Measurements from ENCODE around the gene MALRD1.
"Not testable (repeated sequence)": the region's sequence is repeated elsewhere in the genome, so short reads cannot be mapped to it uniquely, and the experiment has no call there.

Gene MALRD1

GRCh38 chr10:19764111-19764510 lies 715.5 kb downstream of the MALRD1 start:
- POLR2A ChIA-PET (ENCODE audit: low non-redundant PET), result no interaction called here
- no peak for TF ChIP-seq CTCF (conservative IDR thresholded peaks at IDR 0.05; ENCODE audit: low read depth)
- H3K27ac ChIP-seq, result no peak overlapping the region
- DNase-seq (ENCODE audit: low spot score), result no peak
- CTCF ChIA-PET, result no interaction called here

- DNase-seq (ENCODE audit: low spot score), result no peak
- TF ChIP-seq CTCF (conservative IDR thresholded peaks at IDR 0.05; ENCODE audit: low read depth), result no peak
- CTCF ChIA-PET, result no interaction called here
- POLR2A ChIA-PET (ENCODE audit: low non-redundant PET), result no interaction called here
- no peak overlapping the region for H3K27ac ChIP-seq
These were observed 719.3 kb downstream of the MALRD1 start for GRCh38 chr10:19767876-19768275.

GRCh38 chr10:19769826-19770225 lies 721.2 kb downstream of the MALRD1 start:
- DNase-seq (ENCODE audit: low spot score); H3K27ac ChIP-seq; CTCF ChIA-PET; POLR2A ChIA-PET (ENCODE audit: low non-redundant PET): not testable (repeated sequence)

GRCh38 chr10:19772972-19773371 lies 724.4 kb downstream of the MALRD1 start:
- DNase-seq (ENCODE audit: low spot score), result no peak
- POLR2A ChIA-PET (ENCODE audit: low non-redundant PET), result no interaction called here
- H3K27ac ChIP-seq, result no peak overlapping the region
- CTCF ChIA-PET, result interaction anchor here (0.6 kb wide), 1 partner anchor 46 kb away, joined by 3 read pairs; no protein-coding TSS in a partner anchor
- no peak for TF ChIP-seq CTCF (conservative IDR thresholded peaks at IDR 0.05; ENCODE audit: low read depth)

- no peak overlapping the region for H3K27ac ChIP-seq
- TF ChIP-seq CTCF (conservative IDR thresholded peaks at IDR 0.05; ENCODE audit: low read depth), result no peak
- CTCF ChIA-PET, result no interaction called here
- no peak for DNase-seq (ENCODE audit: low spot score)
- POLR2A ChIA-PET (ENCODE audit: low non-redundant PET), result no interaction called here
These were observed 726.7 kb downstream of the MALRD1 start for GRCh38 chr10:19775296-19775695.

GRCh38 chr10:19777806-19778205 lies 729.2 kb downstream of the MALRD1 start:
- no peak for DNase-seq (ENCODE audit: low spot score)
- ChIA-PET POLR2A (ENCODE audit: low non-redundant PET) (no interaction called here), CTCF (interaction anchor here (0.5 kb wide), 1 partner anchor 1086 kb away, joined by 3 read pairs; no protein-coding TSS in a partner anchor)
- TF ChIP-seq CTCF (conservative IDR thresholded peaks at IDR 0.05; ENCODE audit: low read depth), result no peak
- H3K27ac ChIP-seq, result no peak overlapping the region

GRCh38 chr10:19778996-19779395 lies 730.4 kb downstream of the MALRD1 start:
- no peak for DNase-seq (ENCODE audit: low spot score)
- ChIA-PET POLR2A (ENCODE audit: low non-redundant PET) (no interaction called here), CTCF (interaction anchor here (0.6 kb wide), 1 partner anchor 10 kb away, joined by 4 read pairs; no protein-coding TSS in a partner anchor)
- TF ChIP-seq CTCF (conservative IDR thresholded peaks at IDR 0.05; ENCODE audit: low read depth), result no peak
- H3K27ac ChIP-seq, result no peak overlapping the region
